CD4-positive, alpha-beta T cell (primary cell): Measurements from ENCODE around the gene DHCR7. TPM values are rescaled to one million over a fixed set of nuclear protein-coding genes. Genes with fewer than 3 reads are reported as not detected.

Experiments
- ATAC-seq: fragments of 200-7000 bp; cut with Tn5 transposase; one replicate; pipeline ENCODE4 v1.10.0; 2022; ENCODE audit warnings: mild to moderate bottlenecking; ENCODE audit not compliant: poor library complexity
- CTCF ChIA-PET: fragments of 350-600 bp; sonication (Branson Sonifier 250); formaldehyde crosslinking; loops from one replicate; lab custom pipeline; 2021; ENCODE audit warnings: antibody characterized with exemption, inconsistent platforms; lab: Charles Lee
- POLR2A ChIA-PET: fragments of 350-600 bp; sonication (Branson Sonifier 250); formaldehyde crosslinking; loops from one replicate; lab custom pipeline; 2021; ENCODE audit warnings: antibody characterized with exemption, inconsistent platforms; lab: Charles Lee
- DNase-seq, 14 experiments: peaks; one replicate each; pipeline ENCODE4 v3.0.0-alpha.2; 2013 to 2020; ENCODE audit warnings: mixed read lengths in 2 of 14
- H3K27ac ChIP-seq, 2 donors: one replicate each; pipeline versions ENCODE4 v1.5.1 to v1.7.0; 2013; ENCODE audit warnings: low read length in 2 of 2, low read depth in 1 of 2, mild to moderate bottlenecking in 1 of 2
- H3K27me3 ChIP-seq, 2 experiments: 1 replicate in 1 of 2; 2 replicates in 1 of 2; pipeline versions ENCODE4 v1.6.1 to v1.7.0; 2013; ENCODE audit warnings: low read length in 2 of 2, control low read depth in 1 of 2, mild to moderate bottlenecking in 1 of 2, moderate library complexity in 1 of 2; ENCODE audit not compliant: insufficient read depth in 2 of 2, control insufficient read depth in 1 of 2
- H3K36me3 ChIP-seq: one replicate; pipeline ENCODE4 v1.6.1; 2013; ENCODE audit warnings: low read length, control low read depth; ENCODE audit not compliant: insufficient read depth
- H3K4me1 ChIP-seq: one replicate; pipeline ENCODE4 v1.6.1; 2013; ENCODE audit warnings: low read length, control low read depth; ENCODE audit not compliant: insufficient read depth
- H3K4me3 ChIP-seq: one replicate; pipeline ENCODE4 v1.5.1; 2013; ENCODE audit warnings: mild to moderate bottlenecking, low read length, moderate library complexity
- H3K9me3 ChIP-seq, 2 experiments: 1 replicate in 1 of 2; 2 replicates in 1 of 2; pipeline versions ENCODE4 v1.6.1 to v1.7.0; 2013; ENCODE audit warnings: low read length in 2 of 2, mild to moderate bottlenecking in 2 of 2, control low read depth in 1 of 2, moderate library complexity in 1 of 2; ENCODE audit not compliant: control insufficient read depth in 1 of 2, insufficient read depth in 1 of 2
- H3K27ac Mint-ChIP-seq: one replicate; pipeline ENCODE4 v1.8.0; 2020; ENCODE audit warnings: mixed read lengths
- H3K27me3 Mint-ChIP-seq: one replicate; pipeline ENCODE4 v1.8.0; 2021; ENCODE audit warnings: mixed read lengths
- H3K36me3 Mint-ChIP-seq: one replicate; pipeline ENCODE4 v1.8.0; 2021; ENCODE audit warnings: low read depth, mixed read lengths
- H3K4me1 Mint-ChIP-seq: one replicate; pipeline ENCODE4 v1.8.0; 2021; ENCODE audit warnings: low read depth, mixed read lengths
- H3K4me3 Mint-ChIP-seq: one replicate; pipeline ENCODE4 v1.8.0; 2020; ENCODE audit warnings: mild to moderate bottlenecking, mixed read lengths
- H3K9me3 Mint-ChIP-seq: one replicate; pipeline ENCODE4 v1.8.0; 2020; ENCODE audit warnings: mixed read lengths
- CTCF ChIP-seq: fragments of 200-600 bp; IDR thresholded peaks from one replicate; pipeline ENCODE4 v1.8.0; 2022; ENCODE audit warnings: antibody characterized with exemption, mild to moderate bottlenecking
- intact Hi-C, 2 experiments: fragments of 100-400 bp; cut with DNase I in 1 of 2; cut with micrococcal nuclease in 1 of 2; formaldehyde crosslinking; loops; one replicate each; pipeline versions ENCODE4 v1.15.1 to v1.9.0; 2023 to 2025; cut with DNase I, micrococcal nuclease
- total RNA-seq, 174 experiments: library from RNA in 2 of 174; stranded (reverse) in 2 of 174; gene quantifications; one replicate each; pipeline ENCODE4 v1.2.3 and lab custom pipeline; 2021 to 2026

Gene DHCR7
- total RNA-seq, 2 experiments from 2014 or later, result 30.2 to 30.6 TPM

- peaks cover 31% of the 10 kb centered on the region for H3K36me3 Mint-ChIP-seq
- H3K4me3 Mint-ChIP-seq, result no peak overlapping the region
- no peaks in the 10 kb centered on the region for H3K4me1 Mint-ChIP-seq
- no peak overlapping the region for H3K27ac Mint-ChIP-seq
- H3K27me3 Mint-ChIP-seq, result no peaks in the 10 kb centered on the region
- H3K9me3 ChIP-seq, result no peaks in the 10 kb centered on the region
- intact Hi-C loops, result no loop called here
- H3K27me3 ChIP-seq, result no peaks in the 10 kb centered on the region
- no peaks in the 10 kb centered on the region for H3K4me1 ChIP-seq
- peaks cover 22% of the 10 kb centered on the region for H3K36me3 ChIP-seq
- POLR2A ChIA-PET, result no interaction called here
- no peak for ATAC-seq
- no peaks in the 10 kb centered on the region for H3K9me3 Mint-ChIP-seq
- H3K4me3 ChIP-seq, result no peak overlapping the region
- no peak for TF ChIP-seq CTCF
- H3K27ac ChIP-seq, result no peak overlapping the region
- DNase-seq, result no peak
- CTCF ChIA-PET, result no interaction called here
Measured at GRCh38 chr11:71435278-71435951, 12.8 kb downstream of the DHCR7 start.

GRCh38 chr11:71434576-71435130, 13.5 kb downstream of the DHCR7 start:
- Histone ChIP-seq H3K27ac (no peak overlapping the region), H3K9me3 (no peaks in the 10 kb centered on the region), H3K27me3 (no peaks in the 10 kb centered on the region), H3K36me3 (peaks cover 18% of the 10 kb centered on the region), H3K4me1 (no peaks in the 10 kb centered on the region), H3K4me3 (no peak overlapping the region)
- ChIA-PET POLR2A (no interaction called here), CTCF (no interaction called here)
- H3K9me3 Mint-ChIP-seq, result no peaks in the 10 kb centered on the region
- H3K4me1 Mint-ChIP-seq, result no peaks in the 10 kb centered on the region
- H3K27me3 Mint-ChIP-seq, result no peaks in the 10 kb centered on the region
- TF ChIP-seq CTCF, result no peak
- DNase-seq (no peak), ATAC-seq (no peak)
- H3K4me3 Mint-ChIP-seq, result no peak overlapping the region
- no peak overlapping the region for H3K27ac Mint-ChIP-seq
- peaks cover 24% of the 10 kb centered on the region for H3K36me3 Mint-ChIP-seq
- intact Hi-C loops, result no loop called here

- ATAC-seq, result no peak
- H3K27me3 ChIP-seq, result no peaks in the 10 kb centered on the region
- ChIA-PET CTCF (no interaction called here), POLR2A (no interaction called here)
- H3K4me3 ChIP-seq, result no peak overlapping the region
- Mint-ChIP-seq H3K9me3 (no peaks in the 10 kb centered on the region), H3K4me3 (no peak overlapping the region), H3K27me3 (no peaks in the 10 kb centered on the region), H3K27ac (no peak overlapping the region), H3K36me3 (peaks cover 19% of the 10 kb centered on the region), H3K4me1 (no peaks in the 10 kb centered on the region)
- H3K4me1 ChIP-seq, result no peaks in the 10 kb centered on the region
- no peaks in the 10 kb centered on the region for H3K9me3 ChIP-seq
- H3K36me3 ChIP-seq, result peaks cover 10% of the 10 kb centered on the region
- H3K27ac ChIP-seq, result no peak overlapping the region
- intact Hi-C loops, result no loop called here
- DNase-seq, result no peak
- no peak for TF ChIP-seq CTCF
Measured at GRCh38 chr11:71433648-71434450, 14.3 kb downstream of the DHCR7 start.
